ENCODE results near the gene STAG2. TPM values are rescaled to one million over a fixed set of nuclear protein-coding genes. Genes with fewer than 3 reads are reported as not detected.

Gene STAG2
- total RNA-seq, 1 donor from 2014 or later = 88.2 TPM

- H3K27ac ChIP-seq = no peak overlapping the region
- H3K36me3 ChIP-seq = no peaks in the 10 kb centered on the region
- no peaks in the 10 kb centered on the region for H3K27me3 ChIP-seq (ENCODE audit: low read depth)
- no peak overlapping the region for H3K4me3 ChIP-seq
- ATAC-seq = no peak
- intact Hi-C loops (cut with DNase I) = no loop called here
- no peaks in the 10 kb centered on the region for H3K9me3 ChIP-seq
- no peak for DNase-seq
- peaks cover 7% of the 10 kb centered on the region for H3K4me1 ChIP-seq
- TF ChIP-seq, protein P1, sequence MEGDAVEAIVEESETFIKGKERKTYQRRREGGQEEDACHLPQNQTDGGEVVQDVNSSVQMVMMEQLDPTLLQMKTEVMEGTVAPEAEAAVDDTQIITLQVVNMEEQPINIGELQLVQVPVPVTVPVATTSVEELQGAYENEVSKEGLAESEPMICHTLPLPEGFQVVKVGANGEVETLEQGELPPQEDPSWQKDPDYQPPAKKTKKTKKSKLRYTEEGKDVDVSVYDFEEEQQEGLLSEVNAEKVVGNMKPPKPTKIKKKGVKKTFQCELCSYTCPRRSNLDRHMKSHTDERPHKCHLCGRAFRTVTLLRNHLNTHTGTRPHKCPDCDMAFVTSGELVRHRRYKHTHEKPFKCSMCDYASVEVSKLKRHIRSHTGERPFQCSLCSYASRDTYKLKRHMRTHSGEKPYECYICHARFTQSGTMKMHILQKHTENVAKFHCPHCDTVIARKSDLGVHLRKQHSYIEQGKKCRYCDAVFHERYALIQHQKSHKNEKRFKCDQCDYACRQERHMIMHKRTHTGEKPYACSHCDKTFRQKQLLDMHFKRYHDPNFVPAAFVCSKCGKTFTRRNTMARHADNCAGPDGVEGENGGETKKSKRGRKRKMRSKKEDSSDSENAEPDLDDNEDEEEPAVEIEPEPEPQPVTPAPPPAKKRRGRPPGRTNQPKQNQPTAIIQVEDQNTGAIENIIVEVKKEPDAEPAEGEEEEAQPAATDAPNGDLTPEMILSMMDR (IDR thresholded peaks at IDR 0.05) = no peak
These were observed 33.2 kb downstream of the STAG2 start for GRCh38 chrX:123994730-123995129.

DNA sequence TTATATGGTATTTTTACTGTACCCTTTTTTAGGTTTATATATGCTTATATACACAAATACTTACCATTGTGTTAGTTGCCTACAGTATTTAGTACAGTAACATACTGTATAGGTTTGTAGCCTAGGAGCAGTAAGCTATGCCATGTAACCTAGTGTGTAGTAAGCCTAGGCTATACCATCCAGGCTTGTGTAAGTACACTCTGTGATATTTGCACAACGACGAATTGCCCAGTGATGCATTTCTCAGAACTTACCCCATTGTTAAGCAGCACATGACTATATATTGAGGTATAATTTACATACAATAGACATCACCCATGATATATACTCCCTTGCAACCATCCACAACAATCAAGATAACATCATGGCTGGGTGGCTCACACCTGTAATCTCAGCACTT, 40.1 kb downstream of the STAG2 start:
- TF ChIP-seq, protein P1 (IDR thresholded peaks at IDR 0.05) = no peak
- DNase-seq (no peak), ATAC-seq (no peak)
- Histone ChIP-seq H3K27me3 (ENCODE audit: low read depth) (no peaks in the 10 kb centered on the region), H3K4me1 (no peaks in the 10 kb centered on the region), H3K4me3 (no peak overlapping the region), H3K36me3 (no peaks in the 10 kb centered on the region), H3K9me3 (no peaks in the 10 kb centered on the region), H3K27ac (no peak overlapping the region)
- intact Hi-C loops (cut with DNase I) = no loop called here

DNA sequence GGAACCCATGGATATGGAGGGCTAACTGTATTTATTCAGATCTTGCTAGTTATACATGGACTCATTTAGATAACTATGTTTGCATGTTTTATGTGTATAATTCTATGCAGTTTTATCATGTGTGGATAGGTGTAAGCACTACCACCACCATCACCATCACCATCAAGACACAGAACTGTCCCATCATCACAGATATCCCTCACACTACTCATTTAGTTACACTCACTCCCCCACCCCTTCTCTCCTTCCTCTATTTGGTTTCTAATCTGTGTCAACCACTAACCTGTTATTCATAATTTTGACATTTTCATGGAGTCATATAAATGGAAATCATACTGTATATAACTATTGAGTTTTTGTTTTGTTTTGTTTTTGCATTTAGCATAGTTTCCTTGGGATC, 43.7 kb downstream of the STAG2 start:
- TF ChIP-seq, protein P1 (IDR thresholded peaks at IDR 0.05) = no peak
- H3K9me3 ChIP-seq = no peaks in the 10 kb centered on the region
- no peaks in the 10 kb centered on the region for H3K36me3 ChIP-seq
- H3K4me3 ChIP-seq = no peak overlapping the region
- no peak overlapping the region for H3K27ac ChIP-seq
- no peaks in the 10 kb centered on the region for H3K27me3 ChIP-seq (ENCODE audit: low read depth)
- DNase-seq (no peak), ATAC-seq (no peak)
- intact Hi-C loops (cut with DNase I) = no loop called here
- no peaks in the 10 kb centered on the region for H3K4me1 ChIP-seq

DNA sequence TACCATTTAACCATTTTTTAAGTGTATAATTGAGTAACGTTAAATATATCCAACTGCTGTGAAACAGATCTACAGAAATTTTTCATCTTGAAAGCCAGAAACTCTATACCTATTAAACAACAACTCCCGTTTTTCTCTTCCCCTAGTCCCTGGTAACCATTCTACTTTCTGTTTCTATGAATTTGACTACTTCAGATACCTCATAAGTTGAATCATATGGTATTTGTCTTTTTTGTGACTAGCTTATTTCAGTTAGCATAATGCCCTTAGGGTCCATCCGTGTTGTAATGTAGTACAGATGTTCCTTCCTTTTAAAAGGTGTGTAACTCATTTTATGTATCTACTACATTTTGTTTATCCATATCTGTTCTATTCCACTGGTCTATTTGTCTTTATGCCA, 48.7 kb downstream of the STAG2 start:
- H3K4me1 ChIP-seq = no peaks in the 10 kb centered on the region
- no peaks in the 10 kb centered on the region for H3K36me3 ChIP-seq
- H3K9me3 ChIP-seq = no peaks in the 10 kb centered on the region
- DNase-seq = no peak
- H3K27ac ChIP-seq = no peak overlapping the region
- no peak for ATAC-seq
- no peaks in the 10 kb centered on the region for H3K27me3 ChIP-seq (ENCODE audit: low read depth)
- no peak overlapping the region for H3K4me3 ChIP-seq
- TF ChIP-seq, protein P1 (IDR thresholded peaks at IDR 0.05) = no peak
- intact Hi-C loops (cut with DNase I) = no loop called here

GRCh38 chrX:124010566-124010965, 49.1 kb downstream of the STAG2 start:
- Histone ChIP-seq H3K9me3 (no peaks in the 10 kb centered on the region), H3K36me3 (no peaks in the 10 kb centered on the region), H3K27me3 (ENCODE audit: low read depth) (no peaks in the 10 kb centered on the region), H3K4me3 (no peak overlapping the region), H3K4me1 (no peaks in the 10 kb centered on the region), H3K27ac (no peak overlapping the region)
- ATAC-seq = no peak
- intact Hi-C loops (cut with DNase I) = no loop called here
- TF ChIP-seq, protein P1 (IDR thresholded peaks at IDR 0.05) = no peak
- DNase-seq = no peak

GRCh38 chrX:124015721-124016120, 54.2 kb downstream of the STAG2 start:
- TF ChIP-seq, protein P1 (IDR thresholded peaks at IDR 0.05) = no peak
- Histone ChIP-seq H3K27ac (no peak overlapping the region), H3K4me3 (no peak overlapping the region), H3K36me3 (no peaks in the 10 kb centered on the region), H3K27me3 (ENCODE audit: low read depth) (no peaks in the 10 kb centered on the region), H3K4me1 (no peaks in the 10 kb centered on the region), H3K9me3 (no peaks in the 10 kb centered on the region)
- DNase-seq = no peak
- intact Hi-C loops (cut with DNase I) = no loop called here
- ATAC-seq = no peak

Measured in lower lobe of right lung (tissue), 2 donors.